Endodermal cell (in vitro differentiated cells): ENCODE data around the gene CNIH3. TPM values are rescaled to one million over a fixed set of nuclear protein-coding genes. Genes with fewer than 3 reads are reported as not detected.

Experiments
- DNase-seq: peaks from one replicate; pipeline ENCODE4 v3.0.0-alpha.2; 2017
- H3K27ac ChIP-seq: 2 replicates; pipeline ENCODE4 v1.5.1; 2013; ENCODE audit warnings: mild to moderate bottlenecking, low read depth, low read length, moderate library complexity
- H3K27me3 ChIP-seq: 2 replicates; pipeline ENCODE4 v1.6.1; 2013; ENCODE audit warnings: mild to moderate bottlenecking, low read length, moderate library complexity; ENCODE audit not compliant: insufficient read depth, control insufficient read depth, poor library complexity, severe bottlenecking
- H3K36me3 ChIP-seq: 2 replicates; pipeline ENCODE4 v1.7.0; 2013; ENCODE audit warnings: mild to moderate bottlenecking, low read length, moderate library complexity; ENCODE audit not compliant: control insufficient read depth, insufficient read depth
- H3K4me1 ChIP-seq: one replicate; pipeline ENCODE4 v1.7.0; 2013; ENCODE audit warnings: low read length; ENCODE audit not compliant: control insufficient read depth, insufficient read depth
- H3K4me3 ChIP-seq: 2 replicates; pipeline ENCODE4 v1.5.1; 2013; ENCODE audit warnings: mild to moderate bottlenecking, low read length, moderate library complexity
- H3K9ac ChIP-seq: 2 replicates; pipeline ENCODE4 v1.6.1; 2013; ENCODE audit warnings: mild to moderate bottlenecking, low read length, moderate library complexity; ENCODE audit not compliant: poor library complexity, severe bottlenecking; ENCODE audit errors: extremely low read depth
- H3K9me3 ChIP-seq: 2 replicates; pipeline ENCODE4 v1.6.1; 2013; ENCODE audit warnings: mild to moderate bottlenecking, low read length, moderate library complexity; ENCODE audit not compliant: control insufficient read depth
- H3K27ac Mint-ChIP-seq: 2 replicates; pipeline ENCODE4 v1.8.0; 2020; ENCODE audit warnings: mixed read lengths
- H3K27me3 Mint-ChIP-seq: 2 replicates; pipeline ENCODE4 v1.8.0; 2021; ENCODE audit warnings: mild to moderate bottlenecking, mixed read lengths; ENCODE audit not compliant: insufficient read depth
- H3K36me3 Mint-ChIP-seq: 2 replicates; pipeline ENCODE4 v1.8.0; 2020; ENCODE audit warnings: low read depth, mixed read lengths
- H3K4me1 Mint-ChIP-seq: 2 replicates; pipeline ENCODE4 v1.8.0; 2020; ENCODE audit warnings: mixed read lengths
- H3K4me3 Mint-ChIP-seq: 2 replicates; pipeline ENCODE4 v1.8.0; 2020; ENCODE audit warnings: mild to moderate bottlenecking, moderate library complexity, mixed read lengths
- H3K9me3 Mint-ChIP-seq: 2 replicates; pipeline ENCODE4 v1.8.0; 2020; ENCODE audit warnings: mild to moderate bottlenecking, mixed read lengths
- WGBS, 2 experiments: methylation state at CpG; one replicate each; pipeline versions ENCODE4 v1.1.5 to v1.1.7; 2013; ENCODE audit warnings: missing lambda C conversion rate in 2 of 2, mixed read lengths in 1 of 2; ENCODE audit not compliant: insufficient coverage in 1 of 2, insufficient read length in 1 of 2; 5-methylcytosine and 5-hydroxymethylcytosine counted together
- total RNA-seq, 2 donors: library from RNA; stranded (reverse); fragmentation: NEBNext Ultra II Directional in 1 of 2; extraction: Animal tissue kit (Norgen Biotek cat#: 25700) in 1 of 2; gene quantifications; 2 replicates in 1 of 2; 3 replicates in 1 of 2; pipeline ENCODE4 v1.2.1, GENCODE V29; 2021
- TF ChIP-seq, protein P1 (sequence below): fragments of 200-600 bp; sonication (generic); conservative IDR thresholded peaks from 2 replicates; pipeline ENCODE4 v1.5.0; 2021; ENCODE audit warnings: antibody characterized with exemption, mild to moderate bottlenecking

The CNIH3 gene
- total RNA-seq, 2 donors from 2014 or later: 4.5 to 6.6 TPM

DNA sequence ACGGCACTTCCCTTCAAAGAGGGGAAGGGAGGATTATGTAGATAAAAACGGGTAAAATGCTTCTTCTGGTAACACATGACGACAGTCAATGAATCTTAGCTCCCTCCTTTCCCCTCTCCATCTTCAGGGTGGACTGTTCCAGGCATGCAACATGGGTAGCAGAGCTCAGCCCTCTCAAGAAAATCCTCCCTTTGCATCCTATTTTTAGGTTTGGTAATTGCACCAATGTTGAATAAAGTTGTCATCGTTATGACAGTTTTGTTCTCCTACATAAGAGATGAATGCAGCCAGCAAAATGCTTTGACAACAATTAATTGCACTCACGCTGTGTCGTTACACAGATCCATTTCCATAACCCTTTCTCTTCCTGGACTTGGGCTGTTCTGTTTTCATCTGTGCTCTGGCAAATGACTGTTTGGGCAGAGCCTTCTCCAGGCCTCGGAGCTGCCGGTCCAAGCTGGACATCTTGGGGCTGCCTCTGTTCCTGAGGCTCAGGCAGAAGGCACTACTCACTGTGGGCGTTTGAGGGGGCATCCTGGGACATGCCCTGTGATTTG, 127.6 kb downstream of the CNIH3 start:
- TF ChIP-seq, protein P1, sequence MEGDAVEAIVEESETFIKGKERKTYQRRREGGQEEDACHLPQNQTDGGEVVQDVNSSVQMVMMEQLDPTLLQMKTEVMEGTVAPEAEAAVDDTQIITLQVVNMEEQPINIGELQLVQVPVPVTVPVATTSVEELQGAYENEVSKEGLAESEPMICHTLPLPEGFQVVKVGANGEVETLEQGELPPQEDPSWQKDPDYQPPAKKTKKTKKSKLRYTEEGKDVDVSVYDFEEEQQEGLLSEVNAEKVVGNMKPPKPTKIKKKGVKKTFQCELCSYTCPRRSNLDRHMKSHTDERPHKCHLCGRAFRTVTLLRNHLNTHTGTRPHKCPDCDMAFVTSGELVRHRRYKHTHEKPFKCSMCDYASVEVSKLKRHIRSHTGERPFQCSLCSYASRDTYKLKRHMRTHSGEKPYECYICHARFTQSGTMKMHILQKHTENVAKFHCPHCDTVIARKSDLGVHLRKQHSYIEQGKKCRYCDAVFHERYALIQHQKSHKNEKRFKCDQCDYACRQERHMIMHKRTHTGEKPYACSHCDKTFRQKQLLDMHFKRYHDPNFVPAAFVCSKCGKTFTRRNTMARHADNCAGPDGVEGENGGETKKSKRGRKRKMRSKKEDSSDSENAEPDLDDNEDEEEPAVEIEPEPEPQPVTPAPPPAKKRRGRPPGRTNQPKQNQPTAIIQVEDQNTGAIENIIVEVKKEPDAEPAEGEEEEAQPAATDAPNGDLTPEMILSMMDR: no peak
- H3K9me3 ChIP-seq: no peaks in the 10 kb centered on the region
- no peak for DNase-seq
- Mint-ChIP-seq H3K36me3 (no peaks in the 10 kb centered on the region), H3K27me3 (no peaks in the 10 kb centered on the region), H3K4me3 (no peak overlapping the region), H3K4me1 (peaks cover 19% of the 10 kb centered on the region), H3K9me3 (no peaks in the 10 kb centered on the region), H3K27ac (no peak overlapping the region)
- H3K36me3 ChIP-seq: no peaks in the 10 kb centered on the region
- WGBS, 2 experiments: 88 to 90% methylated on average over 4 to 9 of the region's 9 CpGs
- H3K4me3 ChIP-seq: no peak overlapping the region
- no peak overlapping the region for H3K9ac ChIP-seq
- H3K4me1 ChIP-seq: no peaks in the 10 kb centered on the region
- no peak overlapping the region for H3K27ac ChIP-seq
- H3K27me3 ChIP-seq: no peaks in the 10 kb centered on the region

DNA sequence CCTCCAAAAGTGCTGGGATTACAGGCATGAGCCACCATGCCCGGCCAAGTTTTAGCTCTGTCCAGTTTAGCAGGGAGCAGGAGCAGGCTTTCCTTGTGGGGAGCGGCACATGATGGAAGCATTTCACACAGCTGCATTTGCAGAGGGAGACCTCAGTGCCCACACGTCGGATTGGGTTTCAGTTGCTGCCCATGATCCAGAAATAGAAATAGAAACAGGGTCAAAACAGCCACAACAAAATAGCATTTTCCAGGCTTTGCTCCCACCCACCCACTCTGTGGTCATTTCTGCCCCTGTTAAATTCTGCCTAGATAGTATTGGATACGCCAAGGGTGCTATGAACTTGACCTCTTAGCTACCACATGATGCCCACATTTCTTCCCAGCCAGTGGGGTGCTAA, 128.4 kb downstream of the CNIH3 start:
- H3K4me3 ChIP-seq: no peak overlapping the region
- H3K27ac ChIP-seq: no peak overlapping the region
- Mint-ChIP-seq H3K27ac (no peak overlapping the region), H3K4me1 (peaks cover 15% of the 10 kb centered on the region), H3K27me3 (no peaks in the 10 kb centered on the region), H3K9me3 (no peaks in the 10 kb centered on the region), H3K4me3 (no peak overlapping the region), H3K36me3 (no peaks in the 10 kb centered on the region)
- DNase-seq: no peak
- TF ChIP-seq, protein P1: no peak
- no peaks in the 10 kb centered on the region for H3K36me3 ChIP-seq
- H3K27me3 ChIP-seq: no peaks in the 10 kb centered on the region
- no peaks in the 10 kb centered on the region for H3K9me3 ChIP-seq
- H3K4me1 ChIP-seq: no peaks in the 10 kb centered on the region
- no peak overlapping the region for H3K9ac ChIP-seq
- WGBS, 2 experiments: 94 to 95% methylated on average over 4 to 5 of the region's 5 CpGs

DNA sequence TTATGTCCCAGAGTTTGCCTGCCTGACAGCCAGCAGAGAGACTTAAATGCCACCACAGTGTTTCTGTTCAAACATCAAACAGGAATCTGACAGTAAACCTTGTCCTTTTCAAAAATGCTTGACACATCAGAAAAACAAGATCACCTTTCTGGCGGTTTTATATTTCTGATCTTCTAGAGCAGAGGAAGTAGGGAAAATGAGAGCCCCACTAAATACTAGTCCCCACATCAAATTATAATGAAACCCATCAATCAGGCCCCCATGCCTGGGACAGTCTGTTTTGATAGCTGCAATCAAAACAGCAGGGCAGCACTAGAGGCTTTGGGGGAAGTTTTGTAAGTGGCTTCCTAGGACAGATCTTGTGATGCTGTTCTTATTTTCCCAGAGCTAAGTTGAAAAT, 129.3 kb downstream of the CNIH3 start:
- peaks cover under 1% of the 10 kb centered on the region for H3K27me3 Mint-ChIP-seq
- Histone ChIP-seq H3K27me3 (no peaks in the 10 kb centered on the region), H3K4me3 (no peak overlapping the region), H3K9me3 (no peaks in the 10 kb centered on the region), H3K4me1 (no peaks in the 10 kb centered on the region), H3K36me3 (no peaks in the 10 kb centered on the region), H3K27ac (no peak overlapping the region), H3K9ac (no peak overlapping the region)
- H3K27ac Mint-ChIP-seq: no peak overlapping the region
- TF ChIP-seq, protein P1: no peak
- no peak for DNase-seq
- H3K9me3 Mint-ChIP-seq: no peaks in the 10 kb centered on the region
- no peaks in the 10 kb centered on the region for H3K36me3 Mint-ChIP-seq
- 80% methylated on average over 1 of the region's 1 CpG; no CpG with 5 or more reads in 1 of the 2 experiments for WGBS, 2 experiments
- H3K4me3 Mint-ChIP-seq: no peak overlapping the region
- H3K4me1 Mint-ChIP-seq: peaks cover 9% of the 10 kb centered on the region
